22Rv1 (cell line): ENCODE data around the gene ZNF382.

Experiments used
- ZFX ChIP-seq: fragments of 450-650 bp; IDR thresholded peaks from 2 replicates; pipeline ENCODE4 v1.6.1; 2017; ENCODE audit warnings: antibody characterized with exemption, borderline replicate concordance
- TF ChIP-seq, protein P1 (sequence below): fragments of 450-650 bp; IDR thresholded peaks from 2 replicates; pipeline ENCODE4 v1.5.1; 2017; ENCODE audit warnings: mild to moderate bottlenecking

DNA sequence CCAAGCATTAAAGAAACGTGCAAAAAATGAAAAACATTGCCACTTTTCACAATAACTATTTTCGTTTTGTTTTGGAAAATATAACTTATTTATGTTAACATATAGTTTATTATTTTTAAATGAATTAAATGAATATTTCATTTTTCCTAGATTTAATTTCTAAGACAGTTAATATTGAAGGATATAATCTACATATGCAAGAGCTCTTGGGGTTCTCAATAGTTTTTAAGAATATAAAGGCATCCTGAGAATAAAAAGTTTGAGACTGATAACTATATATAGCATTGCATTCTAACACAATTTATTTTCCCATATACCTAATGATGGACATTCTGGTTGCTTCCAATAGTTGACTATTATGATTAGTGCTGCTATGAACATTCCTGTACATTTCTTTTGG lies 41.6 kb downstream of the ZNF382 start:
- TF ChIP-seq, protein P1, sequence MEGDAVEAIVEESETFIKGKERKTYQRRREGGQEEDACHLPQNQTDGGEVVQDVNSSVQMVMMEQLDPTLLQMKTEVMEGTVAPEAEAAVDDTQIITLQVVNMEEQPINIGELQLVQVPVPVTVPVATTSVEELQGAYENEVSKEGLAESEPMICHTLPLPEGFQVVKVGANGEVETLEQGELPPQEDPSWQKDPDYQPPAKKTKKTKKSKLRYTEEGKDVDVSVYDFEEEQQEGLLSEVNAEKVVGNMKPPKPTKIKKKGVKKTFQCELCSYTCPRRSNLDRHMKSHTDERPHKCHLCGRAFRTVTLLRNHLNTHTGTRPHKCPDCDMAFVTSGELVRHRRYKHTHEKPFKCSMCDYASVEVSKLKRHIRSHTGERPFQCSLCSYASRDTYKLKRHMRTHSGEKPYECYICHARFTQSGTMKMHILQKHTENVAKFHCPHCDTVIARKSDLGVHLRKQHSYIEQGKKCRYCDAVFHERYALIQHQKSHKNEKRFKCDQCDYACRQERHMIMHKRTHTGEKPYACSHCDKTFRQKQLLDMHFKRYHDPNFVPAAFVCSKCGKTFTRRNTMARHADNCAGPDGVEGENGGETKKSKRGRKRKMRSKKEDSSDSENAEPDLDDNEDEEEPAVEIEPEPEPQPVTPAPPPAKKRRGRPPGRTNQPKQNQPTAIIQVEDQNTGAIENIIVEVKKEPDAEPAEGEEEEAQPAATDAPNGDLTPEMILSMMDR: no peak
- TF ChIP-seq ZFX: no peak
